ENCODE data around the gene PPP2R1B. TPM values are rescaled to one million over a fixed set of nuclear protein-coding genes. Genes with fewer than 3 reads are reported as not detected.

PPP2R1B gene
- total RNA-seq, 1 experiment from 2014 or later: 27.3 TPM

DNA sequence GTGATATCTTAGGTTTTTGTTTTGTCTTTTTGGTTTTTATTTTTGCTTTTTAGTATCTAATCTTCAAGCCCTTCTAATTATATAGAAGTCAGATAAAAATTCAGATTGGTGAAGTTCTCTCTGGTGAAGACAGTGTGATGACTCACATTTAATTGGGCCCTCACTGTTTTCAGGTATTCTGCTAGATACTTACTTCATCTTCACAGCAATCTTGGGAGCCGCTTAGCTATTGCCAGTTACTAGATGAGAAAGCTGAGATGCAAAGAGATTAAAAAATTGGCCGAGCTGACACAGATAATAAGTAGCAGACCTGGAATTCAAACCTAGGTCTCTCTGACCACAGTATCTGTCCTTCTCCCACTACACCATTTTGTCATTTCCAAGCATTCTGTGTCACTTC is 75.0 kb downstream of the PPP2R1B start:
- CTCF ChIA-PET: no interaction called here
- intact Hi-C loops (cut with micrococcal nuclease): no loop called here

DNA sequence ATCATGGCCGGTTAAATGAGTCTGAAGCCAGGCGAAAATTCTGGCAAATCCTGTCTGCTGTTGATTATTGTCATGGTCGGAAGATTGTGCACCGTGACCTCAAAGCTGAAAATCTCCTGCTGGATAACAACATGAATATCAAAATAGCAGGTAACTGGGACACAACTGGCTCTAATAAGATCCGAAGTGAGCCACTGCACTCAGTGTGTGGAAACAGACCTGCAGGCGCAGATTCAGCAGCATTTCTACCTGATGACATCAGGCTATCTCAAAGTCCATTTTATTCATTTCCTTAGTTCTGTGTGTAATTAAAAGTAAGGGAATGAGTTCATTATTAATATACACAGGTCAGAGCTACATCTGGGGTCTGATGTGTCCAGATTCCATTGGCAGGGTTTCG is 78.2 kb downstream of the PPP2R1B start:
- POLR2A ChIA-PET: no interaction called here
- TF ChIP-seq, protein P1, sequence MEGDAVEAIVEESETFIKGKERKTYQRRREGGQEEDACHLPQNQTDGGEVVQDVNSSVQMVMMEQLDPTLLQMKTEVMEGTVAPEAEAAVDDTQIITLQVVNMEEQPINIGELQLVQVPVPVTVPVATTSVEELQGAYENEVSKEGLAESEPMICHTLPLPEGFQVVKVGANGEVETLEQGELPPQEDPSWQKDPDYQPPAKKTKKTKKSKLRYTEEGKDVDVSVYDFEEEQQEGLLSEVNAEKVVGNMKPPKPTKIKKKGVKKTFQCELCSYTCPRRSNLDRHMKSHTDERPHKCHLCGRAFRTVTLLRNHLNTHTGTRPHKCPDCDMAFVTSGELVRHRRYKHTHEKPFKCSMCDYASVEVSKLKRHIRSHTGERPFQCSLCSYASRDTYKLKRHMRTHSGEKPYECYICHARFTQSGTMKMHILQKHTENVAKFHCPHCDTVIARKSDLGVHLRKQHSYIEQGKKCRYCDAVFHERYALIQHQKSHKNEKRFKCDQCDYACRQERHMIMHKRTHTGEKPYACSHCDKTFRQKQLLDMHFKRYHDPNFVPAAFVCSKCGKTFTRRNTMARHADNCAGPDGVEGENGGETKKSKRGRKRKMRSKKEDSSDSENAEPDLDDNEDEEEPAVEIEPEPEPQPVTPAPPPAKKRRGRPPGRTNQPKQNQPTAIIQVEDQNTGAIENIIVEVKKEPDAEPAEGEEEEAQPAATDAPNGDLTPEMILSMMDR (IDR thresholded peaks at IDR 0.05; ENCODE audit: unreplicated experiment): no peak
- H3K27ac Mint-ChIP-seq (ENCODE audit: low read depth, unreplicated experiment): no peak overlapping the region
- CTCF ChIA-PET: interaction anchor here (0.6 kb wide), 1 partner anchor 28 kb away, joined by 3 read pairs; no protein-coding TSS in a partner anchor
- no peaks in the 10 kb centered on the region for H3K27me3 Mint-ChIP-seq (ENCODE audit: insufficient read depth, unreplicated experiment)
- no peak for DNase-seq (ENCODE audit: unreplicated experiment)
- H3K4me3 Mint-ChIP-seq (ENCODE audit: unreplicated experiment): no peak overlapping the region
- intact Hi-C loops (cut with micrococcal nuclease): no loop called here
- no TSS peak for BruUV-seq (replicated peaks)
- H3K9me3 Mint-ChIP-seq (ENCODE audit: unreplicated experiment): no peaks in the 10 kb centered on the region
- no peaks in the 10 kb centered on the region for H3K4me1 Mint-ChIP-seq (ENCODE audit: insufficient read depth, unreplicated experiment)
- peaks cover 21% of the 10 kb centered on the region for H3K36me3 Mint-ChIP-seq (ENCODE audit: insufficient read depth, unreplicated experiment)

More for the DNA sequence above, 75.0 kb downstream of the PPP2R1B start:
- no peak for DNase-seq (ENCODE audit: unreplicated experiment)
- TF ChIP-seq, protein P1 (IDR thresholded peaks at IDR 0.05; ENCODE audit: unreplicated experiment): no peak
- BruUV-seq (replicated peaks): no TSS peak
- POLR2A ChIA-PET: no interaction called here
- no peaks in the 10 kb centered on the region for H3K9me3 Mint-ChIP-seq (ENCODE audit: unreplicated experiment)
- no peaks in the 10 kb centered on the region for H3K27me3 Mint-ChIP-seq (ENCODE audit: insufficient read depth, unreplicated experiment)
- peaks cover 24% of the 10 kb centered on the region for H3K36me3 Mint-ChIP-seq (ENCODE audit: insufficient read depth, unreplicated experiment)
- peaks cover 1% of the 10 kb centered on the region for H3K4me1 Mint-ChIP-seq (ENCODE audit: insufficient read depth, unreplicated experiment)
- H3K4me3 Mint-ChIP-seq (ENCODE audit: unreplicated experiment): no peak overlapping the region
- H3K27ac Mint-ChIP-seq (ENCODE audit: low read depth, unreplicated experiment): no peak overlapping the region

DNA sequence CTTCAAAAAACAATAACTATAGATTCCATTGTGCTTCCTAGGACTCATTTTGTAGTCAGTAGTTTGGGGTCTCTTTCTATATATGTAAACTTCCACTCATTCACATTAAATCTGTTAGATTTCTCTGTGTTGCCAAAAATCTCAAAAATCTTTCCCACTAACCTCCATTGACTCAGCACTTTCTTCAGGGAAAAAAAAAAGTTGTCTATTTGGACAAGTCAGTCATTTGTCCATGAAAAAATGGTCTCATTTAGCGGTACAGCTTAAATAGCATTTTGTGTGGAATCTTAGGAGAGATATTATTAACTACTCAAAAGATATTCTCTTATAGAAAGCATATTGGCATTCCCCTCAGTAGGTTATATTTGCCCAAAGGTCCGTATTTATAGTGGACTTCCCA is 81.9 kb downstream of the PPP2R1B start:
- H3K4me1 Mint-ChIP-seq (ENCODE audit: insufficient read depth, unreplicated experiment): no peaks in the 10 kb centered on the region
- TF ChIP-seq, protein P1 (IDR thresholded peaks at IDR 0.05; ENCODE audit: unreplicated experiment): no peak
- intact Hi-C loops (cut with micrococcal nuclease): no loop called here
- H3K27ac Mint-ChIP-seq (ENCODE audit: low read depth, unreplicated experiment): no peak overlapping the region
- no peak for DNase-seq (ENCODE audit: unreplicated experiment)
- ChIA-PET CTCF (interaction anchor here (1.0 to 1.3 kb wide), 2 partner anchors 11 kb away, joined by 3 read pairs; no protein-coding TSS in a partner anchor), POLR2A (interaction anchor here (0.6 to 0.7 kb wide), 2 partner anchors 9 to 24 kb away, joined by 4 read pairs; no protein-coding TSS in a partner anchor)
- no peaks in the 10 kb centered on the region for H3K9me3 Mint-ChIP-seq (ENCODE audit: unreplicated experiment)
- no peaks in the 10 kb centered on the region for H3K27me3 Mint-ChIP-seq (ENCODE audit: insufficient read depth, unreplicated experiment)
- H3K4me3 Mint-ChIP-seq (ENCODE audit: unreplicated experiment): no peak overlapping the region
- H3K36me3 Mint-ChIP-seq (ENCODE audit: insufficient read depth, unreplicated experiment): peaks cover 21% of the 10 kb centered on the region
- no TSS peak for BruUV-seq (replicated peaks)

DNA sequence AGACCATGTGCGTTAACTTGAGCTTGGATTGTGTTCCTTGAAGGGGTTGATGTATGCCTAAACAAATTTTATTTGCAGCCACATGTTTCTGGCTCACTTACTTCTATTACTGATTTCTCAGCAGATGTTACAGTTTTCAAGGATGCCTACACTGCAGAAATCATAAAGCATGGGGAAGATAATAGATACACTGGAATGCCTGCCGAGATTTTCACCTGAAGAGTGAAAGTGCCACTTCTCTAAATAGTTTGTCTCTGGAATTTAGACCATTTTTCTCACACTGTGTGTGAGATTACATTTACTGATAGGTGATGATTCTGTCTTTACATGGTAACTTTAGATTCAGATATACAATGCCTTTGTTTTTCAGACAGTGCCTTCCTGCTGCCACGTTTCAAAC is 82.4 kb downstream of the PPP2R1B start:
- H3K27ac Mint-ChIP-seq (ENCODE audit: low read depth, unreplicated experiment): no peak overlapping the region
- intact Hi-C loops (cut with micrococcal nuclease): no loop called here
- no peaks in the 10 kb centered on the region for H3K4me1 Mint-ChIP-seq (ENCODE audit: insufficient read depth, unreplicated experiment)
- no TSS peak for BruUV-seq (replicated peaks)
- ChIA-PET POLR2A (interaction anchor here (0.6 to 0.7 kb wide), 2 partner anchors 9 to 24 kb away, joined by 4 read pairs; no protein-coding TSS in a partner anchor), CTCF (interaction anchor here (0.7 to 1.3 kb wide), 3 partner anchors 10 to 1253 kb away, joined by 3 to 5 read pairs (median 3); no protein-coding TSS in a partner anchor)
- TF ChIP-seq, protein P1 (IDR thresholded peaks at IDR 0.05; ENCODE audit: unreplicated experiment): no peak
- H3K36me3 Mint-ChIP-seq (ENCODE audit: insufficient read depth, unreplicated experiment): peaks cover 21% of the 10 kb centered on the region
- no peaks in the 10 kb centered on the region for H3K27me3 Mint-ChIP-seq (ENCODE audit: insufficient read depth, unreplicated experiment)
- no peak for DNase-seq (ENCODE audit: unreplicated experiment)
- no peak overlapping the region for H3K4me3 Mint-ChIP-seq (ENCODE audit: unreplicated experiment)
- no peaks in the 10 kb centered on the region for H3K9me3 Mint-ChIP-seq (ENCODE audit: unreplicated experiment)

Data from MCF 10A (cell line).